Panc1 (cell line): ENCODE measurements around the gene CCR2.

Source experiments
- CTCF ChIP-seq: fragments of 450-650 bp; IDR thresholded peaks from 2 replicates; pipeline ENCODE4 v1.5.1; 2017; ENCODE audit warnings: mild to moderate bottlenecking
- POLR2AphosphoS5 ChIP-seq: IDR thresholded peaks from 2 replicates; pipeline ENCODE4 v1.6.1; 2012; ENCODE audit warnings: mild to moderate bottlenecking, low read depth, low read length, moderate library complexity
- REST ChIP-seq, 2 experiments: IDR thresholded peaks; 2 replicates each; pipeline ENCODE4 v1.6.1; 2011 to 2012; ENCODE audit warnings: low read depth in 2 of 2, control low read depth in 1 of 2, low read length in 1 of 2, mild to moderate bottlenecking in 1 of 2, moderate library complexity in 1 of 2; ENCODE audit not compliant: insufficient read depth in 1 of 2
- SIN3A ChIP-seq: IDR thresholded peaks from 2 replicates; pipeline ENCODE4 v1.6.1; 2012; ENCODE audit warnings: low read depth, mild to moderate bottlenecking, low read length, moderate library complexity, borderline replicate concordance; ENCODE audit not compliant: insufficient read depth
- TCF7L2 ChIP-seq: IDR thresholded peaks from 2 replicates; pipeline ENCODE4 v1.6.1; 2011; ENCODE audit warnings: mild to moderate bottlenecking, low read depth, low read length, inconsistent platforms

GRCh38 chr3:46351646-46352045 is 2.3 kb upstream of the CCR2 start:
- TF ChIP-seq CTCF (no peak), POLR2AphosphoS5 (no peak), TCF7L2 (no peak), SIN3A (no peak), REST (IDR thresholded peaks at IDR 0.05; ENCODE audit: insufficient read depth in 1 of 2, low read depth in 2 of 2, low read length in 1 of 2) (no peak)
